Stimulated activated CD4-positive, alpha-beta T cell treated with anti-CD3 and anti-CD28 coated beads, Interleukin-12 subunit alpha, Interleukin-12 subunit beta, amount 100 ng/mL, for 4 hours (primary cell): ENCODE data around the gene CCDC91.
"Not testable (repeated sequence)": the region's sequence is repeated elsewhere in the genome, so short reads cannot be mapped to it uniquely, and the experiment has no call there.

Experiments
- DNase-seq: peaks from one replicate; pipeline ENCODE4 v3.0.0-alpha.2; 2020

The CCDC91 gene

DNA sequence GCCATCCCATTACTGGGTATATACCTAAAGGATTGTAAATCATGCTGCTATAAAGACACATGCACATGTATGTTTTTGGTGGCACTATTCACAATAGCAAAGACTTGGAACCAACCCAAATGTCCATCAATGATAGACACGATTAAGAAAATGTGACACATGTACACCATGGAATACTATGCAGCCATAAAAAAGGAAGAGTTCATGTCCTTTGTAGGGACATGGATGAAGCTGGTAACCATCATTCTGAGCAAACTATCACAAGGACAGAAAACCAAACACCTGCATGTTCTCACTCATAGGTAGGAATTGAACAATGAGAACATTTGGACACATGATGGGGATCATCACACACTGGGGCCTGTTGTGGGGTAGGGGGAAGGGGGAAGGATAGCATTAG is 288.8 kb downstream of the CCDC91 start:
- not testable (repeated sequence) for DNase-seq

DNA sequence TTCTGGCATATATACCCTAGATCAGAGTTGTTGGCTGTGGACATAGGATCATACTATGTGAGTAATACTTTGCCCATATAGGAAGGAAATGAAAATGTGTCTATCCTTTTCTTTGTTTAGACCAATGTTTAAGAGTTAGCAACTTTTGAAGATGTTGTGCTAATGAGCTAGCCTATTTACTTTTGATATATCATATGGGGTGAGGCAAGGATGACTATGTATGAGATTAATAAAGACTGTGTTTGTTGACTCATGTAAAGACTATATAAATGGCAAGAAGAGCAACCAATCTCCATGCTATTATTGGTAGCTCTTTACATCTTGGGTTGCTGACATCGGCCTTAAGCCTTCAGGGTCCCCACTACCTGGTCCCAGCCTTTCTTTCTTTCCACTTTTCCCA is 289.4 kb downstream of the CCDC91 start:
- DNase-seq, result no peak

DNA sequence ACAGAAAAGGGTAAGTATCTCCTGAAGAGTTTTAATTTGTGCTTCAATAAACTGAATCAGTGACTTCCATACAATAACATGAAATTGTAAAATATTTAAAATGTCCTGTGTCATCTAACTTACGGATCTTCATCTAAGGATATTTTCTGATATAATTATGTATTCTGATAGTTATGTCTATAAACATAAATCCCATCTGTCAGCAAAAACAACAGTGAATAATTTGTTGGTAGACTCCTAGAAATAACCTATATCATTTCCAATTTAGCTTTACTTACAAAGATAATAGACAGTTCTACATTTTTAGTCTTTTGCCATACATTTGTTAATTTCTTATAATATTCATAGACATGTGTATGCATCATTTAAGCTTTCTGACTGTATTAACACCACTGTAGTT is 293.9 kb downstream of the CCDC91 start:
- DNase-seq, result no peak

DNA sequence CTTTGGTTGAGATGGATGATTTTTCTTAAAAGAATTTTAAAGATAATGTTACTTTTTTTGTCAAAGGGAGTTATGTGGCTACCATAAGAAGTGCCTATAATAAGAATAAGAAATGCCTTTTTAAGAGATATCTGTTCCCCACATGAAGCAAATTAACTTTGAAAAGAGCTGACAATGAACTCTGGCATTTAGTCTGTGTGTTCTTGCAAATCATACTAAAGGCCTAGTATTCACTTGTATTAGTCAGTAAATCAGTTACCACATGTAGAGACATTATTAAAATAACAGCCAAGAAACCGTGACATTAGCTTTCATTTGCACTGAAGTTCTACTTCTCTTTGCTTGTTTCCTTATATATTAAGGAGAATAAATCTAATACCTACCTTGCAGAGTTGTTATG is 296.3 kb downstream of the CCDC91 start:
- no peak for DNase-seq

DNA sequence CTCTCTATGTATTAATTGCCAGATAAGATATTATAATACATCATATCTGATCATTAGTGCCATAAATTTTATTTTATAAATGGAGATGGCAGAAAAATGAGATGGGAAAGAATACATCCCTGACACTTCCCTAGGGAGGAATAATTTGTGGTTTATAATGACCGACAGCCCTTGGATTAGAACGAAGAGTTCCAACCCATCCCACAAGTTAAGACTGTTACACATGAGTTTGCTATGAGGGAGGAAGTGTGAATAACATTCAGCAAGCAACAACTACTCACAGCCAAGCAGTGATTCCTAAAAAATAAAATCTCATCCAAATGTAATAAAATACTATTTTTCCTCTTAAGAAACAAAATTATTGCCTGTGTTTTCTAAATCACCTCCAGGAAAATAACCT is 299.0 kb downstream of the CCDC91 start:
- no peak for DNase-seq

DNA sequence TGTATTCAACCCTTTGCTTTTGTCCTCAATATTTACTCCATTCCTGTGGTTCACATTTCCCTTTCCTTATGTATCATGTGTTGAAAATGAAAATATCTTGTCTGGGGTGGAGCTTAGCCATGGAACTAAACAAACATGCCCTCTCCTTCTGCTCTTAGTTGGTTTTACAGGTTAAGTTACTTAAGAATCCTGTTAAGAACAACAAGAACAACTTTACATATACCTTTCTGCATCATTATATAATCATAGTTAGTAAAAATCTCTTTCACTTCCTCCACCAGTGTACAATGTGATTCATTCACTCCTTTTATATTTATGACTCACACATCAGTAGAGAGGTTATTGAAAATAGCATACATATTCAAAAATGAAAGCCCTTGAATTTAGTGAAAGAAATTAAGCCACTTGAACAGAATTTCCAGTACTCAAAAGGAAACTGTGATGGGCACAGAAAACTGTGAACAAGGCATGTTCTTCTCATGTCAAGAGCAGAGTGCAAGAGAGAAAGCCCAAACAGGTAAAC is 307.7 kb downstream of the CCDC91 start:
- no peak for DNase-seq

DNA sequence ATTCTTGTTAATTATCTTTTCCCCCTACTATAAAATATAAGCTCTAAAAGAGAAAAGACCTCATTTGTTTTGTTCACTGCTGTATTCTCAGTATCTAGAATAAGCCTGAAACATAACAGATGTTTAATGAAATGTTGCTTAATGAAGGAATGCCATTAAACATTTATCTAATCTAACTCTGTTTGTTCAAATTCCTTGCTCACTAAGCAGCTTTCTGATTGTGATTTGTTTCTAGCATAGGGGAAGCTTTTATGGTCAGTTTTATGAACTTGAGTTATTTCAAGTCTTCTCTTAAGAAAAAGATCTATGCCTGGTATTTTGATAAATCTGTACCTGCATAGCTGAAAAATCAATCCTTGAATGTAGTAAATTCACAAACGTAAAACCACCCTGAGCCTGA is 308.6 kb downstream of the CCDC91 start:
- DNase-seq, result no peak

DNA sequence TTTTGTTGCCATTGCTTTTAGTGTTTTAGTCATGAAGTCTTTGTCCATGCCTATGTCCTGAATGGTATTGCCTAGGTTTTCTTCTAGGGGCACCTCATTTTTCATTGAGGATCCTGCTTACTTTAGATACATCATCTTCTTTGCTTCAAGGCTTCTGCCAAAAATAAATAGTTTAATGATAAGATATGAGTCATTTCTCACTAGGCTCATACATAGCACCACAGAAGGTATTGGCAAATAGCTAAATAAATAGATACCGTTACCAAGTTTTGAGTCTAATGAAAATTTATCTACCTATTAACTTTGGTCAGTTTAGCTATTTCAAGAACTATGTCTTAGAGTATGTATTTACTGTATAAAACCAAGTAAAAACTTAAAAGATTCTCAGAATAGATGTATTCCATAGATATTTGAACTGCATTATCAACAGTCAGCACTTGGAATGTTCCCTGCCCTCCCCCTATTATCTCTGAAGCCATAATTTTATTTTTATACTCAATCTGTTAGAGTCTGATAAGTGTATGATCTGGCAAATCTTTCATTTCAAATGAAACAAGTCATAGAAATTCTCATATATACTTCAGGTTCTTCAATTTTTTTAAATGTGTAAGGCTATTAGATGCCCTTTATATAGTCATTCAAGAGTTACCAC is 310.2 kb downstream of the CCDC91 start:
- no peak for DNase-seq

DNA sequence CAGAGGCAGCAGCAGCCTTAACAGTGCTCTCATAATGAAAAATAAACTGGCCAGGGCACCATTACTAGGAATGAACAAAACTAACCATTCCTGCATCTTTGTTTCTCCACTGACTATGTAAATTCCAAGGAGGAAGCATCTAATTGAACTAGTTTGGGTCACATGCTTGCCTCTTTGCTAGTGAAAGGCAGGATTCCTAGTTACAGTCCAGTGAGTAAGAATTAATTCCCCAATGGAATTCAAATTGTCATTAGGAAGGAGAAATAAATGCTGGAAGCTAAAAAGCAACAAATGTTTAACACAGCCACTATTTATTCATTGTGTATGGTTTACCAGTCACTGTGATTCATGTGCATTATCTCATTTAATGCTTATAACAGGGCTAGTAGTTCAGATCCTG is 316.0 kb downstream of the CCDC91 start:
- DNase-seq, result no peak

DNA sequence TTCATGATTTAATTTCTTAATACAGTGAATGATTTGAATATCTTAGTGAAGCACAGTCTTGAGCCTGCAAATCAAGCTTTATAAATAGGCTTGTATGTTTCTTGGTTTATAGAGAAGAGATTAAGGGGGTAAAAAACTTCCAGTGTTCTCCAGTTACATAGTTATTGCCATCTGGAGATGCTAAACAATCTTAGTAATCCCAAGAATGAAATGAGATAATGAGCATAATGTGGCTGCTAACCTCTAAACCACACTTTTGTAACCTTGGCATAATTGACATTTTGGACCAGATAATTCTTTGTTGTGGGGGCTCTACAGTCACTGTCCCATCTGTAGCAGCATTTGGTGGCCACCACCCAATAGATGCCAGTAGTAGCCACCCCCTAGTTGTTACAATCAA is 316.8 kb downstream of the CCDC91 start:
- no peak for DNase-seq

DNA sequence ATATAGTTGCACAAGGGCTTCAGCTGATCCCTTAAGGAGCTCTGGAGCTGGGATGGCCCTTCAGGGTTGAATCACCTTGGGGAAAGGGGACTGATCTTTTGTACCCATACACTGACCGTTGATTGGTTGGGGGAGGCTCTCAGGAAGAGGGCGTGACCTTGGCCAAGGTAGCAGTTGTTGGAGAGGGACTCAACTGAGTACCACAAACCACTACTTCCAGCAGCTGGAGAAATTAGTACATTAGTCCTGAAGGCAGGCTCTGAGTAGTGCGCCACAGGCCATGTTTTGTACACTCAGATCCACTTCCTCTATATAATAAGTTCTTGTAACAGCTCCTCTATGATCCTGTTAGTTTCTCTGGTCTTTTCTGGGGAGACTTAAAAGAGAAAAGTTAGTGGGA is 317.6 kb downstream of the CCDC91 start:
- DNase-seq, result no peak

DNA sequence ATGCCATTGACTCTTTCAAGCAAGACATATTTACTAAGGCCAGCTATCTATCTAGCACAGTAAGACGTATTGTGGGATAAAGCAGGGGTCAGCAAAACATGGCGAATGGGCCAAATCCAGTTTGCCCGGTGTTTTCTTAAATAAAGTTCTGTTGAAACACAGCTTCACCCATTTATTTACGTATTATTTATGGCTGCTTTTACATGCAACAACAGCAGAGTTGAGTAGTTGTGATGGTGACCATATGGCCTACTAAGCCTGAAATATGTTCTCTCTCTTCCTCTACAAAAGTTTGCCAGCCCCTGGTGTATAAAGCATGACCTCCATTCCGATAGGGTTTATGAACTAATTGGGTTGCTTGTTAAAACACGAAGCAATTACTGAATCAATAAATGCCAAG is 322.1 kb downstream of the CCDC91 start:
- no peak for DNase-seq

DNA sequence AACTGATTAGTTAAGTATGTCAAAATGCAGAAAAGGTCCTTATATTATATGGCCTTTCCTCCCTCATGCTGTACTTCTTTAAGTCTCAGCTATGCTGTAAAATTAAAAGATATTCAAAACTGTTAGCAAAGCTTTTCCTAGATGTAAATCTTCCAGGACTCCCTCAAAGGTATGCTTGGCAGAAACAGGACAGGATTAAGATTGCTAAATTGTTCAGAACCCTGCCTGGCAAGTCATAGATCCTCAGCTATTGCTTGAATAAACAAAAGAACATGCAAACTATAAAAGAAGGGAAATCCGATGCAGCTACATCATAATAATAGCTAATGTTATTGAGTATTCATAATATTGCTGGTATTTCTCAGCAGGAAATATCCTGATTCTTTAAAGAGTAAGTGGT is 322.6 kb downstream of the CCDC91 start:
- DNase-seq, result no peak

DNA sequence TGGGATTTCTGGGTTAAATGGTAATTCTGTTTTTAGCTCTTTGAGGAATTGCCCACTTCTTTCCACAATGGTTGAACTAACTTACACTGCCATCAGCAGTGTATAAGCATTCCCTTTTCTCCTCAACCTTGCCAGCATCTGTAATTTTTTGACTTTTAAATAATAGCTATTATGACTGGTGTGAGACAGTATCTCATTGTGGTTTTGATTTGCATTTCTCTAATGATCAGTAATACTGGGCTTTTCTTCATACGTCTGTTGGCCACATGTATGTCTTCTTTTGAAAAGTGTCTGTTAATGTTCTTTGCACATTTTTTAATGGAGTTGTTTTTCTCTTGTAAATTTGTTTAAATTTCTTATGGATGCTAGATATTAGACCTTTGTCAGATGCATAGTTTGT is 323.7 kb downstream of the CCDC91 start:
- no peak for DNase-seq

DNA sequence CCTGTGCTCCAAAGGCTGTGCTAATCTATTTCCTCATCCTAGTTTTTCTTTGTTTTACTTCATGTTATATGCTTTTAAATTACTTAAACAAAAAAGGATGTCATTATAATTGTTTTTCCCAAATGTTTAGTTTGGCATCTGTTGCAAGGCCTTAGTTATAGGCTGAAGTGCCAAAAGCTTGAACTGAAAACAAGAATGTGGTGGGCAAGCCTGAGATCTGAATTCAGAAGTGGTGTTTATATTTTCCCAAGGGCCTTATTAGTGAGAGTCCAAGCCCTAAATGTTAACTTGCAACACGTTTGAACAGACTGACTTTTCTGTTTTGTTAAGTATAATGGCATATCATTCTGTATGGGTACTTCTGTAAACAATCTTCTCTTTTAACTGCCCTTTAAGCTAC is 326.8 kb downstream of the CCDC91 start:
- no peak for DNase-seq

DNA sequence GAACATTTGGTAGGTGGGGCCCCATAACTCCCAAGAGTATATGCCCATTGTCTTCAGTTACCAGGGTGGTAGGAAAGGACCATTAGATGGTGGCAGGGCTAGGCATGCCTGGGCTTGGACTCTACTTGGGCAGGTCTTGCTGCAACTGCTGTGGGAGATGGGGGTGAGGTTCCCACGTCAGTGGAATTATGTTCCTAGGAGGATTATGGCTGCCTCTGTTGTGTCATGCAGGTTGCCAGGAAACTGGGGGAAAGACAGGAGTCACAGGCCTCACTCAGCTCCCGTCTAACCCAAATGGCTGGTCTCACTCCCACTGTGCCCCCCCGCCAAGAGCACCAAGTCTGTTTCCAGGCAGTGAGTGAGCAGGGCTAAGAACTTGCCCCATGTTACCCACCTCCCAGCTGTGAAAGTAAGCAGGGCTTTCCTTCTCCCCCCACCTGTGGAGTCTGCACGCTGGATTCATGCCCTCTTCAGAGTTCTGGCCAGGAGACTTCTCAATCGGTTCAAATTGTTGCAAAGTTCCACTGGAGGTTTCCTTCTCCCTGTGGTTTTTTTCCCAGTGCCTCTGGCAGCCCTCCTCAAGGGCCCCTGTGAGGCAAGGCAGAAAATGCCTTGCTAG is 337.5 kb downstream of the CCDC91 start:
- no peak for DNase-seq

DNA sequence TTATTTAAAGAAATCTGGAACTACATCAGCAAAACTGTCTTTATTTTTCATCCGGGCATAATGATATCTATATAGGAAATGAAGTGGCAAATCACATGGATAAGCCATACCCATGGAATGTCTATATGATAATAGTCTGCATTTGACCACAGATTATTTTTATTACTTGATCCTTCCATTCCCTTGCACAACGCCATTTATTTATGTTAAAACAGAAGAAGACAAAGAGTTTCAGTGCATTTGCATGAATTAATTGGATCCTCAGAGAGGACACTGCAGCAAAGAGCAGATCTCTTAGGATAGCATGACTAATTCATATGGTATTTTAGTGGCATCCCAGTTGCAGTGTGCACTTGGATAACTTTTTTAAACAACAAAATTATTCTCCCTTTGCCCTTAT is 345.0 kb downstream of the CCDC91 start:
- DNase-seq, result no peak

DNA sequence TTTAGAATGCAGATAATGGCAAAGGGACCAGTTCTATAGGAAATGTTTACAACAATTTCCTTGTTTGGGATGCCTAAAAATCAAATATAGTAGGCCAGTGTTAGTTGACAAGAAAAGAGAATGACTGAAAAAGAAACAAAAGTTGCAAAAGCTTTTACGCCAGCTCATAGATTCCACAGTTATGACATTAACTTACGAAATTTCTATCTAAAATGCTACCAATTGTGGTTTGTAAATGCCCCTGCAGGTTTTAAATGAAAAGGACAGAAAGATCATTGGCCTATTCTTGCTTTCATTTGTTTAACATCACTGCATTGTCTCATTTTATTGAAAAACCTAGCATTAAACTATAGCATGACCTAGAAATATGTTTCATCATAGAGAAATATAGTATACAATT is 345.8 kb downstream of the CCDC91 start:
- DNase-seq, result no peak

DNA sequence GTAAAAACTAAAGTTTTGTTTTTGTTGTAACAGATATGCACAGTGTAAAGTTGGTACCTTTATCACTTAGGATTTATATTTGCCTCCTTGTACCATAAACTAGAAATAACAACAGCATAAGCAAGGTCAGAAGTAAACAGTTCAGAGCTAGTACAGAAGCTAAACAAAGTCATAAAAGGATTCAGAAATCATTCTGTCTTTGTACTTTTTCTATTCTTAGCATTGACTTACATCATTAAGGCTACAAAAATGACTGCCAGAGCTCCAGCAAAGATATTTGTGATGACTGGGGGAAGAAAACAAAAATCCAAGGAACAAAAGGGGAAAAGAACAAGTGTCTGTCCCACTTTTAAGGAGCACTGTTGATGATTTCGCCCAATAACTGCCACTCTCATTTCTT is 347.2 kb downstream of the CCDC91 start:
- DNase-seq, result no peak

DNA sequence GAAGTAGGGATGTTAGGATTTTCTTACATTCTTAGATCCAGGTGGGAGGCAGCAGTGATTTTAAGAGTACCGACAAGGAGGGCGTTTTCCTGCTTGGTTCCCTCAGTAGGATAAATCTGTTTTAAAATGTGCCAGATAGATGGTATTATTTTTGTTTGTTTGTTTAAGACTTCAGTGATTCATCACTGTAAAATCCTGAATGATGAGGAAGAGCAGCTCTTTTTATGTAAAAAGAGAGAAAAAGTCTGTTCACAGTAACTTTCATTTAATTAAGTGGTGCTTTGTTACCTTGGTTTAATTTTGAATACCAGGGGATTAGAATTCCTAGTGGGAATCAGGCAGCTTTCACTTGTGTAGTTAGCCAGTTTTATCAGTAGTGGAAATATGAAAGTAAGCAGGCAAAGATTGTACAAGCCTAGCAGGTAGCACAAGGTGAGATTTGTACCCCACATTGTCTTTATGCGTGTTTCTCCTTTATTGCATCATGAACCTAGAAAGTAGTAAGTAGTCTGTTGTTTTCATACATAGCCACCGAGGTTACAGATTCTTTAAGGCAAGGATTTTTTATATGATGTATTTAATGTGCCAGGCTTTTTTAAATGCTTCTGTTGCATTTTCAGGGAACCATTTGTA is 349.6 kb downstream of the CCDC91 start:
- no peak for DNase-seq

DNA sequence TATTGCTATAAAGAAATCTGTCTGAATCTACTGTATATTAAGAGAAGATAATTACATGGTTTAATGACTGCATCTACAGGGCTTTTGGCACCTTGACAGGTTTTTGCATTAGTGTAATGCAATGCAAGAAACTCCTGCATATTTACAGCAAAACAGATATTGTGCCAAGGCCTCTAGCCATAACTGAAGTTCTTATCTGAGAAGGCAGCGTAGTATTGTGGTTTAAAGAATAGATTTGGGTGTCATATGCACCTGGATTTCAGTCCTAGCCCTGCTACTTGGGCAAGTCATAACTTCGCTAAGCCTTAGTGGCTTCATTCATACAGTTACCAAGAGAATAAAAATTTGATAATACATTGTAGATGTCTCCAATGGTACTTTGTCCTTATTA is 350.1 kb downstream of the CCDC91 start:
- no peak for DNase-seq

DNA sequence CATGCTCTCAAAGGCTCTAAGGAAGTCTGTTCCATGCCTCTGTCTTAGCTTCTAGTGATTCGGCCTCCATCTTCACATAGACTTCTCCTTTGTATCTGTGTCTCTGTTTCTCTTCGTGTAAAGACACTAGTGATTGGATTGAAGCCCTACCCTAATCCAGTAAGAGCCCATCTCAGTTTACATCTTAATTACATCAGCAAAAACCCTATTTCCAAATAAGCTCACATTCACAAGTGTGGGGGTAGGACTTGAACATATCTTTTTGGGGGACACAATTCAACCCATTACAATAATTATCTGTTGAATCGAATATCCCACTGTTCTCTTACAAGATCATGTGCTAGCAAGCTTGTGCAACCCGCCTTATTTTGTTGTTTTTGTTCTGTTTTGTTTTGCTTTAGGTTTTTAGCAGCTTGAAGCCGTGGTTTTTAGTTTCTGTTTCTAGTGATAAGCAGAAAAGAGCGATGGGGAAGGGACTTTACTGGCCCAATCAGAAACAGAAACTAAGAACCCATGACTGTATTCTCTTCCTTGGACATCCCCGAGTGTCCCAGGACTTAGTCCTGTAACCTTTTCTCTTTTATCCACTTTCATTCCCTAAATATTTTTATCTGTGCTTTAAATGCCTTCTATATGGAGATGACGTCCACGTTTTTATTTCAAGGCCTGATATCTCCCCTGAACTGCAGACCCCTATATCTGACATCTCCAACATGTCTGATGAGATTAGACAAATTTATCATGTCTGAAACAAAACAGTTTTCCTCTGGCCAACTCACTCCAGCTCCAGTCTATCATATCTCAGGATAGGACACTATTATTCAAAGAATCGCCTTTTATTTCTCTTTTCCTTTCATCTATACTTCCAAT is 353.0 kb downstream of the CCDC91 start:
- DNase-seq, result no peak
